ENCODE data around the gene GPRC5C. TPM values are rescaled to one million over a fixed set of nuclear protein-coding genes. Genes with fewer than 3 reads are reported as not detected.

GPRC5C gene
- total RNA-seq, 2 donors from 2014 or later: 66.3 to 186 TPM

DNA sequence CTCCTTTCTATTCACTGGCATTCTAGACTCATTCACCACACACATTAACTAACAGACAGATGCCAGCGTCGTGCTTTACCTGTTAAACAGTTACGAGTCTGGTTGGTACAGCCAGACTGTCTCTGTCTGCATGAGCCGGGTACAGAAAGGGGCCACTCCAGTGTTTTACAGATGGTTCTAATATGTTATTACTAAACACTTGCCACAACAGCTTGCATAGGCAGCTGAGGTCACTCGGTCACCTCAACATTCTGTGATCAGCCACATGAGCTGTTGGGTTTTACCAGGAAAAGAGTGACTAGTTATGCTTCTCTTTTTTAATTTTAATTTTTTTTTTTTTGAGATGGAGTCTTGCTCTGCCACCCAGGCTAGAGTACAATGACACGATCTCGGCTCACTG, 59.7 kb downstream of the GPRC5C start:
- 73% methylated on average over 7 of the region's 7 CpGs for WGBS
- H3K27ac ChIP-seq: no peak overlapping the region
- no peak overlapping the region for H3K4me3 ChIP-seq
- TF ChIP-seq POLR2AphosphoS5 (IDR thresholded peaks at IDR 0.05) (no peak), POLR2A (IDR thresholded peaks at IDR 0.05) (no peak)
- TF ChIP-seq, protein P1, sequence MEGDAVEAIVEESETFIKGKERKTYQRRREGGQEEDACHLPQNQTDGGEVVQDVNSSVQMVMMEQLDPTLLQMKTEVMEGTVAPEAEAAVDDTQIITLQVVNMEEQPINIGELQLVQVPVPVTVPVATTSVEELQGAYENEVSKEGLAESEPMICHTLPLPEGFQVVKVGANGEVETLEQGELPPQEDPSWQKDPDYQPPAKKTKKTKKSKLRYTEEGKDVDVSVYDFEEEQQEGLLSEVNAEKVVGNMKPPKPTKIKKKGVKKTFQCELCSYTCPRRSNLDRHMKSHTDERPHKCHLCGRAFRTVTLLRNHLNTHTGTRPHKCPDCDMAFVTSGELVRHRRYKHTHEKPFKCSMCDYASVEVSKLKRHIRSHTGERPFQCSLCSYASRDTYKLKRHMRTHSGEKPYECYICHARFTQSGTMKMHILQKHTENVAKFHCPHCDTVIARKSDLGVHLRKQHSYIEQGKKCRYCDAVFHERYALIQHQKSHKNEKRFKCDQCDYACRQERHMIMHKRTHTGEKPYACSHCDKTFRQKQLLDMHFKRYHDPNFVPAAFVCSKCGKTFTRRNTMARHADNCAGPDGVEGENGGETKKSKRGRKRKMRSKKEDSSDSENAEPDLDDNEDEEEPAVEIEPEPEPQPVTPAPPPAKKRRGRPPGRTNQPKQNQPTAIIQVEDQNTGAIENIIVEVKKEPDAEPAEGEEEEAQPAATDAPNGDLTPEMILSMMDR (IDR thresholded peaks at IDR 0.05): no peak
- no peaks in the 10 kb centered on the region for H3K4me1 ChIP-seq (replicated peaks)
- H3K36me3 ChIP-seq: no peaks in the 10 kb centered on the region
- H3K27me3 ChIP-seq (replicated peaks; ENCODE audit: insufficient read depth): no peaks in the 10 kb centered on the region
- no peak for DNase-seq (ENCODE audit: low spot score)
- no peaks in the 10 kb centered on the region for H3K9me3 ChIP-seq
- intact Hi-C loops (cut with DNase I): no loop called here

DNA sequence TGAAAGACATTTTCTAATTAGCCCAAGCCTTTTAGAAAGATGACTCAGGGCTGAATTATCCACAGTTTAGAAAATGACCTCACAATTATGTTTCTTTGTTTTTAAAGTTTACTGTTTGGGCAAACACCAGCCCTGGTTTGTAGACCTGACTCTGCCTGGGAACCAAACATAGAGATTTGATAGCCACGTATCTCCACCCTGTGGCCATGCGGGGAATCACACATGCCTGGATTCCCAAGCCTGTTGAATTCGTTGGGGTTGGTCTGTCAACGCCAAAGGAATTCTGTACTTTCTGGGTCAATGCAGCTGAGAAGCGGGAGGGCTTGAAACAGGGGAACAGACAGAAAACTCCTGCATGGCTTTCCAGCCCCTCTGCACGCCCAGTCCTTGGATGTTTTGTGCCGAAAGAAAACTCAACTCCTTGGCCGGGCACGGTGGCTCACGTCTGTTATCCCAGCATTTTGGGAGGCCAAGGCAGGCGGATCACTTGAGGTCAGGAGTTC, 61.5 kb downstream of the GPRC5C start:
- Histone ChIP-seq H3K9me3 (no peaks in the 10 kb centered on the region), H3K27me3 (replicated peaks; ENCODE audit: insufficient read depth) (no peaks in the 10 kb centered on the region), H3K4me3 (no peak overlapping the region), H3K36me3 (no peaks in the 10 kb centered on the region), H3K4me1 (replicated peaks) (no peaks in the 10 kb centered on the region), H3K27ac (no peak overlapping the region)
- intact Hi-C loops (cut with DNase I): no loop called here
- peak; percentile 68 for DNase-seq (ENCODE audit: low spot score)
- no peak for TF ChIP-seq POLR2A (IDR thresholded peaks at IDR 0.05)
- TF ChIP-seq, protein P1 (IDR thresholded peaks at IDR 0.05): peak; percentile 70 to 92 (median 82)
- peak; percentile 48 for TF ChIP-seq POLR2AphosphoS5 (IDR thresholded peaks at IDR 0.05)
- WGBS: 34% methylated on average over 11 of the region's 11 CpGs

Small RNA genes lying within 50 kb of the gene (small RNA-seq; reads per million reads assigned to genes)
- gene RNA5SP448: 0.09 to 0.40 reads per million in 2 donors

Other genes with a start within 250 kb of the GPRC5C start
- 100 to 1,000 TPM; 531 to 611 TPM for gene RPL38, start 228.4 kb upstream of the GPRC5C start, total RNA-seq
- 10 to 100 TPM in 1 of 2 donors, 1 to 10 TPM in 1; 7.7 to 43.3 TPM for gene TTYH2, start 218.5 kb upstream of the GPRC5C start, total RNA-seq
- gene DNAI2, start 157.9 kb upstream of the GPRC5C start, total RNA-seq: 1 to 10 TPM in 1 of 2 donors, not detected in 1; 4.3 TPM
- gene KIF19, start 105.9 kb upstream of the GPRC5C start, total RNA-seq: under 1 TPM; 0.36 to 0.62 TPM
- not detected for gene BTBD17, start 70.2 kb upstream of the GPRC5C start, total RNA-seq
- 1 to 10 TPM in 1 of 2 donors, not detected in 1; 3.6 TPM for gene GPR142, start 64.6 kb upstream of the GPRC5C start, total RNA-seq
- gene CD300A, start 34.5 kb downstream of the GPRC5C start, total RNA-seq: 1 to 10 TPM; 2.1 to 4.1 TPM
- gene CD300LB, start 99.4 kb downstream of the GPRC5C start, total RNA-seq: under 1 TPM; 0.64 to 0.80 TPM
- gene CD300C, start 114.0 kb downstream of the GPRC5C start, total RNA-seq: 1 to 10 TPM in 1 of 2 donors, not detected in 1; 1.5 TPM
- not detected for gene CD300H, start 135.4 kb downstream of the GPRC5C start, total RNA-seq
- not detected for gene CD300LD, start 160.2 kb downstream of the GPRC5C start, total RNA-seq
- gene CD300E, start 191.7 kb downstream of the GPRC5C start, total RNA-seq: under 1 TPM in 1 of 2 donors, not detected in 1; 0.45 TPM